GM10266 (cell line): Measurements from ENCODE around the gene MCCC2.

Source experiments
- DNase-seq: peaks from one replicate; pipeline ENCODE4 v3.0.0; 2012; ENCODE audit errors: extremely low spot score
- TF ChIP-seq, protein P1 (sequence below): IDR thresholded peaks from 2 replicates; pipeline ENCODE4 v1.5.1; 2012; ENCODE audit warnings: mild to moderate bottlenecking, low read depth; ENCODE audit not compliant: control insufficient read depth, insufficient read depth; ENCODE audit errors: missing control alignments

The MCCC2 gene

DNA sequence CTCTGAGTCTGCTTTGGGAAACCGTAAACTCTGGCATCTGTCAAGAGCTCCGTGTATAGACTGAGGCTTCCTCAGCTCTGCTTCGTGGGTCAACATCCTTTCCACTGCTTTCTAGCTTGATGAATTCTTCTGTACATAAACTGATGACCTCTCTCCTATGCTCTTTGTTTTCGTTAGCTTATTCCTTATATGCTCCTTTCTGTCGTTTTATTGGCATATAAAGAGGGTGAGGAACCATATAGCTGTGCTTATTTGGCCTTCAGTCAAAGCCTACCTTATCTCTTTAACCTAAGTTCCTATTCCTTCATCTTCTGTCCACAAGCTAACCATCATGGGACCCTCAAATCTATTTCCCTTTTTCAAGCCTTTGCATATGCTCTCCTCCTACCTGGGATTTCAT is 92.6 kb downstream of the MCCC2 start:
- no peak for DNase-seq
- TF ChIP-seq, protein P1, sequence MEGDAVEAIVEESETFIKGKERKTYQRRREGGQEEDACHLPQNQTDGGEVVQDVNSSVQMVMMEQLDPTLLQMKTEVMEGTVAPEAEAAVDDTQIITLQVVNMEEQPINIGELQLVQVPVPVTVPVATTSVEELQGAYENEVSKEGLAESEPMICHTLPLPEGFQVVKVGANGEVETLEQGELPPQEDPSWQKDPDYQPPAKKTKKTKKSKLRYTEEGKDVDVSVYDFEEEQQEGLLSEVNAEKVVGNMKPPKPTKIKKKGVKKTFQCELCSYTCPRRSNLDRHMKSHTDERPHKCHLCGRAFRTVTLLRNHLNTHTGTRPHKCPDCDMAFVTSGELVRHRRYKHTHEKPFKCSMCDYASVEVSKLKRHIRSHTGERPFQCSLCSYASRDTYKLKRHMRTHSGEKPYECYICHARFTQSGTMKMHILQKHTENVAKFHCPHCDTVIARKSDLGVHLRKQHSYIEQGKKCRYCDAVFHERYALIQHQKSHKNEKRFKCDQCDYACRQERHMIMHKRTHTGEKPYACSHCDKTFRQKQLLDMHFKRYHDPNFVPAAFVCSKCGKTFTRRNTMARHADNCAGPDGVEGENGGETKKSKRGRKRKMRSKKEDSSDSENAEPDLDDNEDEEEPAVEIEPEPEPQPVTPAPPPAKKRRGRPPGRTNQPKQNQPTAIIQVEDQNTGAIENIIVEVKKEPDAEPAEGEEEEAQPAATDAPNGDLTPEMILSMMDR = no peak

DNA sequence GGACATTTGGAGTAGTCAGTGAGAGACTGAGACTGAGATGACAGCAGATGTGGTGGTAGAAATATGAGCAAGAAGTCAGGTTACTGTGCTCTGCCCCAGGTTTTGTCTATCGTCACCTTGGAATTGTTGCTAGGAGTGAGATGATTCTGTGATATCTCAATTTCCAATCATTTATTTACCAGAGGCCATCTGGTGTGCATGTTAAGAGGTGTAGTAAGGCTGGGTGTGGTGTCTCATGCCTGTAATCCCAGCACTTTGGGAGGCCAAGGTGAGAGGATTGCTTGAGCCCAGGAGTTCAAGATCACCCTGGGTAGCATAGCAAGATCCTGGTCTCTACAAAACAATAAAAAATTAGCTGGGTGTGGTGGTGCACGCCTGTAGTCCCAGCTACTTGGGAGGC is 93.4 kb downstream of the MCCC2 start:
- TF ChIP-seq, protein P1 = no peak
- DNase-seq = no peak

DNA sequence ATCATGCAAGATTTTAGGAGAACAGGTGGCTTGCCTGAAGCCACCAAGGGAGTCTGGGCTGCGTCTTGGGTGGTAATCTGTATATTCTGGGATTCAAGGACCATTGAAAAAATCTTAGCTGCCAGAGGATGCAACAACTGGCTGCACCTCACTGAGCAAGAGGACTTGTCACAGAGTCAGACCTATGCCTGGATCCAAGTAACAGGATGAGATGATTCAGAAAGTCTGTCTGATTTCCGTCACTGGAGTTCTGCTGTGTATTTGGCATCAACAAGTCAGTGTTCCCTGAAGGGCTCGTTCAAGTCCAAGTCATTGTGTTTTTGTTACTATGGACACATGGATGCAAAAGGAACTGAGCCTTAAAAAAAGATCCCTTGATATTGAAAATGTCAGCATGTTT is 94.2 kb downstream of the MCCC2 start:
- TF ChIP-seq, protein P1 = no peak
- DNase-seq = no peak

DNA sequence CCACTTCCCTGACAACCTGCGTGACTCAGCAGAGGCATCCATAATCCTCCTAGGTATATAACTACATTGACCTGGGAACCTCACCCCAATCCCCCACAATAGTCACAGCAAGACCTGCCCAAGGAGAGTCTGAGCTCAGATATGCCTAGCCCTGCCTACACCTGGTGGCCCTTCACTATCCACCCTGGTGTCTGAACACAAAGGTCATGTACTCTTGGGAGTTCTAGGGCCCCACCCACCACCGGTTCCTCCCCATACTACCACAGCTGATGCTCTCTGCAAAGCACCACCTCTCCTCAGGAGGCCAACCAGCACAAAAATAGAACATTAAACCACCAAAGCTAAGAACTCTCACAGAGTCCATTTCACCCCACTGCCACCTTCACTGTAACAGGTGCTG is 97.2 kb downstream of the MCCC2 start:
- DNase-seq = no peak
- TF ChIP-seq, protein P1 = no peak

DNA sequence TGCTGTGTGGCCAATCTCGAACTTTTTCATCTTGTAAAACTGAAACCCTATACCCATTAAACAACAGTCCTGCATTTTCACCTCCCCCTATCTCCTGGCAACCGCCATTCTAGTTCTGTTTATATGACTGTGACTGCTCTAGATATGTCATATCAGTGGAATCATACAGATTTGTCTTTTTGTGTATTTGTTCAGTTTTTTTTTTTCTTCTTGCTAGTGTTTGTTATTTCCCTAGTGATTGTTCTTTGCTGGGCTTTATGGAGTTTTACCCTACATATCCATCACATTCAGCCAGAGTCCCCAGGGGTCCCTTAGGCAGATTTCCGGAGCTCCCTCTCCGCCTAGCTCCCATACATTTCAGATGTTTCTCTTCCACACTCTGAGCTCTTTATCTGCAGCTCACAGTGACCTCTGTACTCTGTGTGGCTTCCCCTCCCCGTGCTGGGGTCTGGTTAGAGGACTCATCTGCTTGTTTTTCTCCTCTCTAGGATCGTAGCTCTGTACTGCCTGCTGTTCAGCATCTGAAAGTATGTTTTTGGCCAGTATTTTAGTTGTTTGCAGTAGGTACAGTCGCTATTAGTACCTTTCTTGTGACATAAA is 106.8 kb downstream of the MCCC2 start:
- DNase-seq = no peak

DNA sequence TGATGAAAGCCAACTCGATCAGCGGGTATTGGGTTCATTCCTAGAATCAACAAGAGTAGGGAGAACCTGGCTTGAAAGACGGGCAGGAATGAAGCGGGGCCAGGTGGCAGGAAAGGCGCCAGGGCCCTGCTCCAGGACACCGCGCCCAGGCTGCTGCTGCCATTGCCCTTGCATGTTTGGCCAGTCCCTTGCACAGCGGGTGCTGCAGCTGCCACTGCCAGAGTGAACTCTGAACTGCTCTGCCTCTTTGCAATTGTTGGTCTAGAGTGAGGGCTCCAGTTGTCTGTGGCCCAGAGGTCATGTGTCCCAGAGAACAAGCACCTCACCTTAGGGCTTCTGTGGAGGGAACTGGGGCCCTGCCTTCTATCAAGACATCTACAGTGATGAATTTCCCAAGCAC is 107.9 kb downstream of the MCCC2 start:
- DNase-seq = no peak
- TF ChIP-seq, protein P1 = no peak

More for the DNA sequence above, 106.8 kb downstream of the MCCC2 start:
- TF ChIP-seq, protein P1 = no peak

DNA sequence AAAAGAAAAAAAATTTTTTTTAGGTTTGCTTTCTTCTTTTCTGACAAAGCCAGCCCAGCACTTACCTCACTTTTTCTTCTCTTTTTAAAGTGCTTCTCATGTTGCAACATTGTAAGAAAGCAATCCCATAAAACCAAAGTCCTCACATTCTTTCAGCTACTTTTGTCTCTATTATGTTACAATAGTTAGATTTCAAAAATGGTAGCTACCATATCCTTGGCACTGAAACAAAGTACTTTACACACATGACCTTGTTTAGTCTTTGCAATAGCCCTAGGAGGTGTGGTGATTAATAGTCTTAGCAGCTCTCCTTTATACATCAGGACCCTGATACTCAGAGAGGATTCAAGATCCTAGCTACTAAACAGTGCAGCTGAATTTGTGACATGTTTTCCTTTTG is 108.5 kb downstream of the MCCC2 start:
- no peak for DNase-seq
- TF ChIP-seq, protein P1 = no peak
